ENCODE measurements around the gene HELB.

DNA sequence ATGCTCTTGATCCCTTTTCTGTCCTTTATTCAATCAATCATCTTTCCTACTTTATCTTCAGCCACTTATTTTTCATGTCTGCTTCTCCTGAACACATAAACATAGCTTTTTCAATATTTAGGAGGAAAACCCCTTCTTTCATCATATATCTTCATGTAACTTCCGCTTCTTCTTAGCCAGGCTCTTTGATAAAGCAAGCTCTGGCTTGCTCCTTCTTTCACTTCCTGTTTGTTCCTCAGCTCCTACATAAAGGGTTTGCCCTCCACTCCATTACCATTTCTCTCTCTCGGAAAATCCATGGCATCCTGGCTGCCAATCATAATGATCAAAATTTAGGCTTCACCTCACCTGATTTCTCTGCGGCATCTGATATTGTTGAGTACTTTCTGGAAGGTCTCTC lies 33.7 kb upstream of the HELB start:
- TF ChIP-seq PHF8 (conservative IDR thresholded peaks at IDR 0.05; ENCODE audit: low read depth, low read length) (no peak), EZH2 (IDR thresholded peaks at IDR 0.05; ENCODE audit: low read depth, low read length, severe bottlenecking) (no peak), TAF1 (IDR thresholded peaks at IDR 0.05; ENCODE audit: low read depth, low read length) (no peak), GTF2F1 (IDR thresholded peaks at IDR 0.05; ENCODE audit: borderline replicate concordance, low read depth, low read length) (no peak), POLR2AphosphoS5 (IDR thresholded peaks at IDR 0.05; ENCODE audit: low read depth, low read length) (no peak), SIN3A (conservative IDR thresholded peaks at IDR 0.05 in 1 of 2, IDR thresholded peaks at IDR 0.05 in 1 of 2; ENCODE audit: low read depth in 1 of 2, low read length in 2 of 2) (no peak), YY1 (IDR thresholded peaks at IDR 0.05; ENCODE audit: low read depth, low read length) (no peak), POLR2A (IDR thresholded peaks at IDR 0.05; ENCODE audit: control extremely low read depth in 1 of 2, low read depth in 2 of 2, low read length in 2 of 2) (no peak), RXRA (IDR thresholded peaks at IDR 0.05; ENCODE audit: insufficient read depth, low read depth, low read length) (no peak), RAD21 (IDR thresholded peaks at IDR 0.05 in 1 of 2, conservative IDR thresholded peaks at IDR 0.05 in 1 of 2; ENCODE audit: low read depth in 2 of 2, low read length in 2 of 2) (no peak), CREB1 (IDR thresholded peaks at IDR 0.05) (no peak)
- TF ChIP-seq, protein P1, sequence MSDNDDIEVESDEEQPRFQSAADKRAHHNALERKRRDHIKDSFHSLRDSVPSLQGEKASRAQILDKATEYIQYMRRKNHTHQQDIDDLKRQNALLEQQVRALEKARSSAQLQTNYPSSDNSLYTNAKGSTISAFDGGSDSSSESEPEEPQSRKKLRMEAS (IDR thresholded peaks at IDR 0.05): no peak
- TF ChIP-seq, protein P2, sequence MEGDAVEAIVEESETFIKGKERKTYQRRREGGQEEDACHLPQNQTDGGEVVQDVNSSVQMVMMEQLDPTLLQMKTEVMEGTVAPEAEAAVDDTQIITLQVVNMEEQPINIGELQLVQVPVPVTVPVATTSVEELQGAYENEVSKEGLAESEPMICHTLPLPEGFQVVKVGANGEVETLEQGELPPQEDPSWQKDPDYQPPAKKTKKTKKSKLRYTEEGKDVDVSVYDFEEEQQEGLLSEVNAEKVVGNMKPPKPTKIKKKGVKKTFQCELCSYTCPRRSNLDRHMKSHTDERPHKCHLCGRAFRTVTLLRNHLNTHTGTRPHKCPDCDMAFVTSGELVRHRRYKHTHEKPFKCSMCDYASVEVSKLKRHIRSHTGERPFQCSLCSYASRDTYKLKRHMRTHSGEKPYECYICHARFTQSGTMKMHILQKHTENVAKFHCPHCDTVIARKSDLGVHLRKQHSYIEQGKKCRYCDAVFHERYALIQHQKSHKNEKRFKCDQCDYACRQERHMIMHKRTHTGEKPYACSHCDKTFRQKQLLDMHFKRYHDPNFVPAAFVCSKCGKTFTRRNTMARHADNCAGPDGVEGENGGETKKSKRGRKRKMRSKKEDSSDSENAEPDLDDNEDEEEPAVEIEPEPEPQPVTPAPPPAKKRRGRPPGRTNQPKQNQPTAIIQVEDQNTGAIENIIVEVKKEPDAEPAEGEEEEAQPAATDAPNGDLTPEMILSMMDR (IDR thresholded peaks at IDR 0.05; ENCODE audit: control extremely low read depth in 1 of 3, insufficient read depth in 1 of 3, low read depth in 1 of 3, low read length in 3 of 3): no peak
